Stimulated activated CD8-positive, alpha-beta memory T cell treated with anti-CD3 and anti-CD28 coated beads, Interleukin-2, amount 100 ng/mL, for 1 hour (primary cell): ENCODE measurements around the gene C4B.

Experiments
- DNase-seq, 2 donors: peaks; one replicate each; pipeline ENCODE4 v3.0.0-alpha.2; 2020; ENCODE audit warnings: low read depth in 2 of 2

C4B gene

DNA sequence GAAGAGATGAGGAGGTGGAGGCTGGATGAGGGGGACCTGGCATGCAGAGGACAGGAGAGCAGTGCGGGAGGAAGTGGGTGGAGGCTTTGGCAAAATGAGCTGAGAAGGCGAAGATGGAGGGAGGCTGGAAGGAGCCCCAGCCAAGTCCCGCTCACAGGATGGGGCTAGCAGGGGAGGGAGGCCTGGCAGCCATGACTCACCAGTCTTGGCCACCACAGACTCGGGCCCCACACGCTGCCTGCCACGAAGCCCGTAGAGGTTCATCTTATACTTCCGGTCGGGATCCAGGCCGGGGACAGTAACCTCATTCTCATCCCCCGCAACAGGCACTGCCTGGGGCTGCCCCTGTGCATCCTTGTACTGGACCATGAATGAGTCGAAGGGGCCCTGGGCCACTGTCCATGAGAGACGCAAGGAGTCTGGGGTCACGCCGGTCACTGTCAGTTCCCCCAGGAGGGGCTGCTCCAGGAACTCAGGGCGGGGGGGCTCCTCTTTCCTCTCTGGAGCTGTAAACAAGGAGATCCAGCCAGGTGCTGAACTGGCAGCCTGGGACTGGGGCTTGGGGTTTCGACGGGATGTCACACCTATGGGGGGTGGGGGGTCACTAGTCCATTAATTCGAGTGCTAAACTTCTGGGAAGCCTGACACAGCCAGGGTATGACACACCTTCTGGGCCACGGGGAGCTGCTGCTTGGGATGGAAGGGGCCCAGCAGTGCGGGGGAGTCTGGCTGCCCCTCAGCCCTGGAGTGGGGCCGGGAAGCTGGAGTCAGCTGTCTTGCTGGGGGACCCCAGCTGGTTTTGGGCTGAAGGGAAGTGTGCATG lies 66.8 kb downstream of the C4B start:
- DNase-seq, result no peak

DNA sequence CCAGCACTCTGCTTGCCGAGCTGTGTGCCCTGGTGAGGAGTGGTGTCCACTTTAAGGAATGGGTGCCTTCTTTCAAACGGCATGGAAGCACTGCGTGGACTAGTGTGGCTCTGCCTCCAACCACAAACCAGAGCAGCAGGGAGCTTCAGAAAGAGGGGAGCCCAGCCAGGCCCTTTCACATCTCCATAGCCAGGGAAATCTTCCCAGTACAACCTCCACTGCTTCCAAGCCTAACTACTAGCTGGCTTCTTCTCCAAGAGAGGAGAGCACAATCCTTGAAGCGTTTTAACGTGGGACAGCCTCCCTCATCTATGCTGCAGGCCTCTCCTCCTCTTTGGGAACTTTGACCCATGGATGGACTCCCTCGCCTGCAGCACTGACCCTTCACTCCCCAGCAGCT lies 67.9 kb downstream of the C4B start:
- DNase-seq, result no peak

DNA sequence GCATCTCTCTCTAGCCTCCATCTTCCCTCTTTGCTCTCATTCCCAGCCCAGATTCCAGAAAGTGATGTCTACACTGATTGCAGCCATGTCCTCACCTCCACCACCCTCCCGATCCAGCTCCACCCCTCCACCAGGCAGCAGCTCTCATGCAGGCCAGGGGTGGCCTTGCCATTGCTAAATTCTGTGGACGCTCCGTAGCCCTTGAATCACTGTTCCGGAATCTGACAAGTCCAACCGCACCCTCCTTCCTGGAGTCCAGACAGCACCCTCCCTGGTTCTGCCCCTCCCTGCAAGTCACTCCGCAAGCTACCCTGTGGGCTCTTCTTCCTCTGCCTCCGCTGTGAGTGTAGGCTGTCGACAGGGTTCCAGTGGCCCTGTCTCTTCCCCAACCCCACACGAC lies 68.3 kb downstream of the C4B start:
- no peak for DNase-seq

DNA sequence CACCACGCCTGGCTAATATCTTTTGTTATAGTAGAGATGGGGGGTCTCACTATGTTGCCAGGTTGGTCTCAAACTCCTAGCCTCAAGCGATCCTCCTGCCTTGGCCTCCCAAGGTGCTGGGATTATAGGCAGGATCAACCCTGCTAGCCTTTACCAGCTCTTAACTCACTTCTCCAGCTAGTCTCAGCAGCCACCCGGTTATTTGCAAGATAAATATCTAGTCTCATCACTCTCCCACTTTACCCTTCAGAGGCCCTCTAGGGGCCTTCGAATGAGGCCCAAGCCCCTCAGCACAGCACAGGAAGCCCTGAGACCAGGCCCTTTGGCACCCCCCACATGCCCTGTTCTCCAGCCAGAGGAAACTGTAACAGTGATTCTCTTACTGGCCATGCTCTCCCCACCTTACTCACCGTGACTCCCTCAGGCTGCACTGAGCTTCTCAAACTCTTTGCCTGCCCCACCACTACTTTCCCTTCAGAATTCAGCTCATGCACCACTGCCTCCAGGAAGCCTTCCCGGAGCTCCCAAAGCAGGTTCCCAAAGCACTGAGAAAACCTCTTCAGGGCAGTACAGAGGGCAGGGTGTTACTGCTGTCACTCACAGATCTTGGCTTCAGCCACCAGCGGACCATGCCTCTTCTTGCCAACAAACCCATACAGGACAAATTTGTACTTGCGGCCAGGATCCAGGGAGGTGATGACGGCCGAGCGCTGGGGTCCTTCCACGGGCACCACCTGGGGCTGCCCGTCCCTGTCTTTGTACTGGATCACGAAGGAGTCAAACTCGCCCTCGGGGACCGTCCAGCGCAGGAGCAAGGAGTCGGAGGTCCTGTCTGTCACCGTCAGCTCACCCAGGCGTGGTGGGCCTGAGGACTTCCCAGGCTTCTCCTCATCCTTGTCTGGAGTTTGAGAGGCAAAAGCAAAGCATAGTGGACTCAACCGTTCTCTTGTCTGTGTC lies 69.5 kb downstream of the C4B start:
- no peak for DNase-seq

DNA sequence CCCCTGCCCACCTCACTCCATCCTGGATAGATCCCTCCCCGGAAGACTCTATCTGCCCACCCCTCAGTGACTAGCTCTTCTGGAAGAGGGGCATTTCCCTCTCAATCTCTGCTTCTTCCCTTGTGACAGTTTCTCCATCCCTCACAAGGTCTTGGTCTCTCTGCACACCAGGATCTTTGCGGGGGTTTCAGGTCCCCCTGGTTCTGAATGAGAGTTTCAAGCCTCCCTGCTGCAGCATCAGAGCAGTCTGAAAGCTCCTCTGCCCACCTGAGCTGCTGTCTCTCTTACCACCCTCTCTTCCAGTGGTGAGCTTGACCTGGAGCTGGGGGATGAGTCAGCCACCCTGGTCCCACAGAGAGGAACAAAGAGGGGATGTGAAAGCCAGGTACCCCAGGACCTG lies 70.2 kb downstream of the C4B start:
- no peak for DNase-seq
